ACHN (cell line): ENCODE data around the gene INMT.

ENCODE experiments used
- DNase-seq: peaks from one replicate; pipeline ENCODE4 v3.0.0-alpha.2; 2015
- in situ Hi-C: cut with HindIII; loops from 2 replicates; pipeline ENCODE4 v1.10.0; 2017; ENCODE audit warnings: low sequenced_read_pairs, low pct_ligation_motif_present, low pct_unique_long_range_greater_than_20kb

Gene INMT

GRCh38 chr7:30772984-30773383 is 21.0 kb downstream of the INMT start:
- no peak for DNase-seq
- in situ Hi-C loops: no loop called here

DNA sequence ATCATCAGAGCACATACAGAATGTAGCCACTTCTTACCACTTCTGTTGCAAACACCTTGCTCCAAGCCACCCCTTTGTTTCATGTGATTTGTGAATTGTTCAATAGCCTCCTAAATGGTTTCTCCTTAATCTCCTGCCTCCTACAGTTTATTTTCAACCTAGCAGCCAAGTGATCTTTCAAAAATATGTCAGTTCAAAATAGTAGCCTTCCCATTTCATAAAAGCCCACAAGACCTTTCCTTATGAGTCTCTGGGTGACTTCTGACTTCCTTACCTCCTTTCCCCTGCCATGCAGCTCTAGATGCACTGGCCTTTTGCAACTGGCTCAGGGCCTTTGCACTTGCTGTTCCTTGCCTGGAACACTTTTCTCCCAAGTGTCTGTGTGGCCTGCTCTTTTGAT is 24.1 kb downstream of the INMT start:
- in situ Hi-C loops: loop anchor here (25.0 kb wide), 1 partner anchor 336 kb away; no protein-coding TSS in a partner anchor

GRCh38 chr7:30776971-30777370 is 25.0 kb downstream of the INMT start:
- DNase-seq: no peak
- in situ Hi-C loops: loop anchor here (25.0 kb wide), 1 partner anchor 335 kb away; no protein-coding TSS in a partner anchor

More for the DNA sequence above, 24.1 kb downstream of the INMT start:
- DNase-seq: no peak

GRCh38 chr7:30778255-30779025 is 26.5 kb downstream of the INMT start:
- in situ Hi-C loops: loop anchor here (25.0 kb wide), 1 partner anchor 334 kb away; no protein-coding TSS in a partner anchor
- no peak for DNase-seq

DNA sequence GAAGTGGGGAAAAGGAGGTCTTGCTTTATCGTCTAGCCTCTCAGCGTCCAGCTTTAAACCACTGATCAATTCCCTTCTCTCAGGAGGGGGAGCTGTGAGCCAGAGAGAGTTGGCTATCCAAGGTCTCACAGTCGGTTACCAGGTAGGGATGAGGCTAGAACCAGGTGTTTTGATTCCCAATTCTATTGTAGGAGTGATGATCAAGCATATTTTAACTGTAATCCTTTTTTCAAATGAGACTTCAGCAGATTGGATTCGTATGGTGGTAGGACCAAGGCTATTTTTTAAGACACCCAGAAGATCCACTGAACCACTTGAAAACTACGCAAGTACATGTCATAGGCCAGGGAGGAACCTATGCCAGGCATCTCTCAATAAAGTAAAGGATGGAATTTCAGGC is 27.6 kb downstream of the INMT start:
- in situ Hi-C loops: loop anchor here (25.0 kb wide), 1 partner anchor 333 kb away; no protein-coding TSS in a partner anchor
- DNase-seq: no peak

GRCh38 chr7:30780941-30781340 is 29.0 kb downstream of the INMT start:
- DNase-seq: no peak
- in situ Hi-C loops: loop anchor here (25.0 kb wide), 1 partner anchor 331 kb away; no protein-coding TSS in a partner anchor

- no peak for DNase-seq
- in situ Hi-C loops: loop anchor here (25.0 kb wide), 1 partner anchor 330 kb away; no protein-coding TSS in a partner anchor
Measured at GRCh38 chr7:30782690-30783089, 30.8 kb downstream of the INMT start.

DNA sequence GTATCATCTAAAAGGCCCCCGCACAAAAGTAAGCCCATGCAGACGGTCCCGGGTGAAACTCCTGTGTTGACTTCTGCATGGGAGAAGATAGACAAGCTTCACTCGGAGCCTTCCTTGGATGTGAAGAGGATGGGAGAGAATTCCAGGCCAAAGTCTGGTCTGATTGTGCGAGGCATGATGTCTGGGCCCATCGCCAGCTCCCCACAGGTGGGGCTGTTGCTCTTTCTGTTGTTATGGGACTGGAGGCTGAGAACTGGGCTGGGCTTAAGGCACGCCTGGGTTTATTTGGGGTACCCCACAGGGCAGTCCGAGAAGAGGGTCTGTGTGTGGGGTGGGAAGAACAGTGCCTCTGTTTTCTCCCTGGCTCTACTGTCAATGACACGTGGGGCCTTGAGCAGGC is 33.9 kb downstream of the INMT start:
- DNase-seq: no peak
- in situ Hi-C loops: loop anchor here (25.0 kb wide), 1 partner anchor 327 kb away; no protein-coding TSS in a partner anchor

GRCh38 chr7:30787486-30787885 is 35.6 kb downstream of the INMT start:
- DNase-seq: no peak
- in situ Hi-C loops: loop anchor here (25.0 kb wide), 1 partner anchor 325 kb away; no protein-coding TSS in a partner anchor

- in situ Hi-C loops: loop anchor here (25.0 kb wide), 1 partner anchor 324 kb away; no protein-coding TSS in a partner anchor
- no peak for DNase-seq
Measured at GRCh38 chr7:30788640-30789333, 36.9 kb downstream of the INMT start.

DNA sequence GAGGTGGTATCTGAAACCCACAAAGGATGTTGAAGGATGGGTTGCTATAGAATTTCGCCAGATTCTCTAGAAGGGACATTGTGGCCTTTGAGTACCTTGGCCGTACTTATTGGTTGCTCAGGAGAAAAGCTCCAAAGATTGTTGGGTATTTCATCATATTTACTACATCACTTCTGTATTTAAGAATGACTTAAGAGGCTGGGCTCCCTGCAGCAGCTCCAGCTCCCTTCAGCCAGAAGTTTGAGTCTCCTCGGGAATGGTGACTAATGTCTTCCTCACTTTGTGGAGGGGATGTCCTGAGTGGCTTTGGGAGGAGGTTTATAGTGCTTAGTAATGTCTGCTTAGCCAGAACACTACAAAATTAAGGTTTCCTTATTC is 37.4 kb downstream of the INMT start:
- in situ Hi-C loops: loop anchor here (25.0 kb wide), 1 partner anchor 323 kb away; no protein-coding TSS in a partner anchor
- DNase-seq: no peak

DNA sequence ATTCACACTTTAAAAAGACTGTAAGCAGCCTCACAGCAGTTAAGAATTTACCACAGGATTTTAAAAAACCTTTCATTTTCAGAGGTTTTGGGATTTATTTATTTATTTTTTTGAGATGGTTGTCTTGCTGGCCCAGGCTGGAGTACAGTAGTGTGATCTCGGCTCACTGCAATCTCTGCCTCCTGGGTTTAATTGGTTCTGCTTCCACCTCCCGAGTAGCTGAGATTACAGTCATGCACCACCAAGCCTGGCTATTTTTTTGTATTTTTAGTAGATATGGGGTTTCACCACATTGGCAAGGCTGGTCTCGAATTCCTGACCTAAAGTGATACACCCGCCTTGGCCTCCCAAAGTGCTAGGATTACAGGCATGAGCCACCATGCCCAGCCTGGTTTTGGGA is 38.4 kb downstream of the INMT start:
- DNase-seq: no peak
- in situ Hi-C loops: loop anchor here (25.0 kb wide), 1 partner anchor 322 kb away; no protein-coding TSS in a partner anchor

GRCh38 chr7:30791114-30791513 is 39.2 kb downstream of the INMT start:
- no peak for DNase-seq
- in situ Hi-C loops: loop anchor here (25.0 kb wide), 1 partner anchor 321 kb away; no protein-coding TSS in a partner anchor

DNA sequence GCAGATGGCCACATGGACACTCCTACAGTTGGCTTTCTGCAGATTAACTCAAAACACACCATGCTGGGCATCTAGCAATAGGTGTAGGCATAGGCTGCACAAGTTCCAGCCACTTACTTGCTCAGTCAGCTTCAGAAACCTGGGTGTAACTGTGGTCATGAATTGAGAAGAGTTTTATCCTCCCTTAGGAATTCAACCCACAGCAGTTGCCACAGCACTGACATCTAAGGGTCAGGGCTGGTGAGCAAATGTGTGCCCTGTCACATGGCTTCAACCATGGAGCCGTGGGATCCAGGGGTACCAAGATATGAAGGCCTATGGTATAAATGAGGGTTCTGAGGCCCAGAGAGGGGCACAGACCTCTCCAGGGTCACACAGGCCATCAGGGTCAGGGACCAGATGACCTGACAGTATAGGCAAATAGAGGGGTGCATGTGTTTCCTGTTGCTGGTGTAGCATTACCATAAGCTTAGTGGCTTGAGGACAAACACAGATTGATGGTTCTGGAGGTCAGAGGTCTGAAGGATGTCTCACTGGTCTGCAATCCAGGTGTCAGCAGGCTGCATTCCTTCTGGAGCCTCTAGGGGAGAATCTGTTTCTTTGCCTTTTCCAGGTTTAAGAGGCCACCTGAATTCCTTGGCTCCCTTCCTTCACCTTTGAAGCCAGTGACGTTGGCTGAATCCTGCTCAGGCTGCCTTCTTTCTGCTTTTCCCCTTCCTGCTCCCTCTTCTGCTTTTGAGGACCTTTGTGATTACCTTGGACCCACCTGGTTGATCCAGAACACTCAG is 43.4 kb downstream of the INMT start:
- DNase-seq: peak; percentile 35
- in situ Hi-C loops: loop anchor here (25.0 kb wide), 1 partner anchor 317 kb away; no protein-coding TSS in a partner anchor

DNA sequence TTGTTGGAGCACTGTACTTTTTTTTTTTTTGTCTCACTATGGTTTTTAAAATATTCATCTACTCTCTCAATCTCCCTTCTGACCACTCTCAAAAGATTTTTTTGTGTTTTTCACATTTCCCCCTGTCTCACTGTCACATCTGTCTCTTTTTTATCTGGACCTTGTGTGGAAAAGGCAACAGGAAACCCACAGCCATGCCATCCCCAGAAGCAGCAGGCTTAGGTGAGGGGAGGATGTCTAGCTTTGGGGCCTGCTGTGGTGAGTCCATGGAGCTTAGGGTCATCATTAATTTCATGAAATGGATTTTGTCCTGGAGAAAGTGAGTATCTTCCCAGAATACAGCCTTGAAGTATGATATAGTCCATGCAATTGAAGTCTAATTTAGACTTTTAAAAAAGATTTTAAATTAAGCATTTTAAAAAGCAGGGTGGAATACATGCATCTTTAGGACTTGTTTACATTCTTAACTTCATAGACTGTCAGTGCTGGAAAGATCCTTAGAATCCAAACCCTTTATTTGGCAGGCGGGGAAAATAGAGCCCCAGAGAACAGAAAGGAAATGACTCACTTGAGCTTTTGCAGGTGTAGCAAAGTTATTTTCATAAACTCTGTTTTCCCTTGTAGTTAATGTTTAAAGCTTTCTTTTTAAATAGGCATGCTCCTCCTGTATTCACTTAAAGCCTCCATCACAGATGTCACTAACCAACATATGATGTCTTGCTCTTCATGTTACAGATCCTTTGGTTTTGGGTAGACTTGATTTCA is 44.4 kb downstream of the INMT start:
- peak; percentile 76 for DNase-seq
- in situ Hi-C loops: loop anchor here (25.0 kb wide), 1 partner anchor 316 kb away; no protein-coding TSS in a partner anchor

DNA sequence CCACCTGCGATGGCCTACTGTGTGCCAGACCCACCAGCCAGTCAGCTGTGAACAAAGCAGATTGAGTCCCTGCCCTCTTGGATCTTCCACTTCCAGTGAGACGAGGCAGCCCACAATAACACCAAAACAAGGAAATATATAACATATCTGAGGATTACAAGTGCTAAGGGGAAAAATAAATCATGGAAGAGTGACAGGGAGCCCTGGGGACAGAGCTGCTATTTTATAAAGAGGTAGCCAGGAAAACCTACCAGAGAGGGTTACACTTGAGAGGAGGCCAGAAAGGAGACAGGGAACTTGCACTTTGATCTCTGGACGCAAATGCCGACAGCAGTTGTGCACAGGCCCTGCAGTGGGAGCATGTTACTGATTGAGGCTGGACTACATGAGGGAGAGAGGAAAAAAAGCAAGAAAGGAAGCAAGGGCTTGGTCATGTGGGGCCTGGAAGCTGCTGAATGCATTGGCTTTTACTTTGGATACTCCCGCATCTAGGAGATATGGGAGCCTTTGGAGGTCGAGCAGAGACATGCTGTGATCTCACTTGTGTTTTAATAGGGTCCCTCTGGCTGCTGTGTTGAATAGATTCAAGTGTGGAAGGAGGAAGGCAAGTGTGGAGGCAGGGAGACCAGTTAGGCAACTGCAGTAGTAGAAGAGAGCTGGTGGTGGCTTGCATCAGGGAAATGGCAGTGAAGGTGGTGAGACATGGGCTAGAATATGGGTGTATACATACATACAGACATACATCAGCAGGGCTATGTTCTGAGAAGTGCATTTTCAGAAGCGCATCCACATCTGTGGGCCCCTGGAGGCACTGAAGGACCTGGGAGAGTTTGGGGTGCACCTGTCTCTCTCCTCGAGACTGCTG is 45.5 kb downstream of the INMT start:
- in situ Hi-C loops: loop anchor here (25.0 kb wide), 1 partner anchor 315 kb away; no protein-coding TSS in a partner anchor
- no peak for DNase-seq
